Measurements from ENCODE around the gene ZNF362. TPM values are rescaled to one million over a fixed set of nuclear protein-coding genes. Genes with fewer than 3 reads are reported as not detected.

The ZNF362 gene
- total and polyA plus RNA-seq, 10 of the 15 experiments (the other 5 are each of a cell fraction or from before 2014, with no cell fraction given), result 0.74 to 22.8 (median 7.4) TPM

DNA sequence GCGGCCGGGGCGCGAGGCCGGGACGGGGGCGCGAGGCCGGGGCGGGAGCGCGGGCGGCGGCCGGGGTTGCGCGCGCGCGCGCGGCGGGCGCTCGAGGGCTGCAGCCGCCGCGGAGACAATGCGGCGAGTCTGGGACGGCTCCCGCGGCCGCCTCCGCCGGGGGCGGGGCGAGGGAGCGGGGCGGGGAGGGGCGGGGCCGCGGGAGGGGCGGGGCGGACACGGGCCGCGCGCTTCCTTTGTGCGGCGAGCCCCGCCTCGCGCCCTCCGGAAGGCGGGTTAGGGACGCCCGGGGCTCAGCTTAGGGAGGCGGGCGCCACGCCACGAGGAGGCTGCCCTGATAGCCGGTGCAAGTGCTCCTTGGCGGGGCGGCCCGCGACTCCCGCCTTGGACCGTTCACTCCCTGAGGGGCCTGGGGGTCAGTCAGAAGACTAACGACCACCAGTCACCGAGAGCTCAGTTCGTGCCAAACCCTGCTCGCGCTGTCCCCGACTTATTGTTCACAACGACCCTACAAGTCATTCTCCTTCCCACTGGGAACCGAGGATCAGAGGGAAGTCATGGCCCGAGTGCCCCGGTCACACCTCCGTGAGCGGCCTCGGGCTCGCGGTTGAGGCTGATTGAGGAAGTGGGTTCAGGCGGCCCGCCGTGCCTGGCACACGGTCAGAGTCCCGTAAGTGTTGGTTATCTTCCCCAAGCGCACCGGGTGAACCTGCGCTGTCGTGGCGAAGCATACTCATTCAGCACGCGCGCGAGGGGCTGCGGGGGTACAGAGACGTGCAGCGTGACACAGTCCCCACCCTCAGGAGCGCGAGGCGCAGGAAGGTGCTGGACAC is 93.7 kb downstream of the ZNF362 start:
- Histone ChIP-seq H3K4me1 (ENCODE audit: control insufficient read depth, insufficient read depth, low read length) (peaks cover 18% of the 10 kb centered on the region), H3K4me2 (ENCODE audit: control insufficient read depth, insufficient read depth) (peak overlapping the region; percentile 98), H3K4me3 (peak overlapping the region; percentile 75), H3K27ac (ENCODE audit: control insufficient read depth, insufficient read depth) (peak overlapping the region; percentile 92), H3K9me3 (replicated peaks; ENCODE audit: control insufficient read depth, insufficient read depth, low read length) (no peaks in the 10 kb centered on the region), H4K20me1 (ENCODE audit: control insufficient read depth, insufficient read depth) (no peaks in the 10 kb centered on the region; the same call in 1 of the 2 replicates), H3K79me2 (ENCODE audit: control insufficient read depth, insufficient read depth, low read length) (peaks cover 51% of the 10 kb centered on the region), H3K36me3 (ENCODE audit: control insufficient read depth in 2 of 2, insufficient read depth in 2 of 2, low read length in 1 of 2) (no peaks in the 10 kb centered on the region), H3K9ac (ENCODE audit: control insufficient read depth, insufficient read depth, low read length) (peak overlapping the region; percentile 91), H2AFZ (ENCODE audit: control insufficient read depth, low read depth, low read length) (peak overlapping the region; percentile 96), H3K27me3 (replicated peaks in 1 of 2; ENCODE audit: control insufficient read depth in 2 of 2, insufficient read depth in 2 of 2, low read length in 1 of 2) (no peaks in the 10 kb centered on the region)
- RAD21 ChIA-PET (ENCODE audit: unreplicated experiment), result interaction anchor here (1.5 kb wide), 1 partner anchor 12 kb away, joined by 7 read pairs; no protein-coding TSS in a partner anchor
- intact Hi-C loops (cut with micrococcal nuclease; ENCODE audit: unreplicated experiment) (loop anchor here (10.0 kb wide), 1 partner anchor 225 kb away; no protein-coding TSS in a partner anchor), in situ Hi-C loops (cut with MboI) (no loop called here)
- TSS peak; percentile 85 for BruUV-seq (replicated peaks)
- POLR2A ChIA-PET, result interaction anchor here (0.6 to 2.0 kb wide), 9 partner anchors 12 to 318 kb away, joined by 3 to 11 read pairs (median 5); no protein-coding TSS in a partner anchor
- CTCF ChIA-PET, result interaction anchor here (1.0 to 3.0 kb wide), 4 partner anchors 15 to 106 kb away, joined by 3 to 7 read pairs (median 3); no protein-coding TSS in a partner anchor
- FAIRE-seq, result no peak
- peak; percentile 87 for ATAC-seq
- WGBS (ENCODE audit: insufficient coverage, insufficient replicate concordance, low lambda C conversion rate, missing lambda C conversion rate), result under 1% methylated on average over 60 of the region's 104 CpGs
- SMC1A ChIA-PET (ENCODE audit: uncharacterized antibody, unreplicated experiment), result interaction anchor here (0.8 to 3.6 kb wide), 6 partner anchors 7 to 122 kb away, joined by 3 to 16 read pairs (median 4); partner anchors contain the start of gene ZSCAN20
- DNase-seq (ENCODE audit: low read depth, low spot score), result no peak
- TF ChIP-seq, protein P1, sequence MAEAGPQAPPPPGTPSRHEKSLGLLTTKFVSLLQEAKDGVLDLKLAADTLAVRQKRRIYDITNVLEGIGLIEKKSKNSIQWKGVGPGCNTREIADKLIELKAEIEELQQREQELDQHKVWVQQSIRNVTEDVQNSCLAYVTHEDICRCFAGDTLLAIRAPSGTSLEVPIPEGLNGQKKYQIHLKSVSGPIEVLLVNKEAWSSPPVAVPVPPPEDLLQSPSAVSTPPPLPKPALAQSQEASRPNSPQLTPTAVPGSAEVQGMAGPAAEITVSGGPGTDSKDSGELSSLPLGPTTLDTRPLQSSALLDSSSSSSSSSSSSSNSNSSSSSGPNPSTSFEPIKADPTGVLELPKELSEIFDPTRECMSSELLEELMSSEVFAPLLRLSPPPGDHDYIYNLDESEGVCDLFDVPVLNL (IDR thresholded peaks at IDR 0.05; ENCODE audit: low read depth, low read length), result no peak
- TF ChIP-seq ZBTB4 (CRISPR knock-in tag; IDR thresholded peaks at IDR 0.05) (no peak), POLR2AphosphoS5 (IDR thresholded peaks at IDR 0.05; ENCODE audit: low read length) (peak; percentile 84), ZZZ3 (IDR thresholded peaks at IDR 0.05; ENCODE audit: control insufficient read depth, insufficient read length, low read depth) (no peak), WRNIP1 (IDR thresholded peaks at IDR 0.05; ENCODE audit: borderline replicate concordance, low read depth, low read length) (no peak), KDM1A (IDR thresholded peaks at IDR 0.05; ENCODE audit: borderline replicate concordance) (no peak), RELA (IDR thresholded peaks at IDR 0.05; ENCODE audit: borderline replicate concordance, partially characterized antibody) (peak; percentile 28), MEF2A (IDR thresholded peaks at IDR 0.05; ENCODE audit: insufficient read depth, low read depth, low read length) (no peak), MEF2B (IDR thresholded peaks at IDR 0.05; ENCODE audit: partially characterized antibody, poor library complexity, severe bottlenecking) (no peak), IKZF2 (IDR thresholded peaks at IDR 0.05) (peak; percentile 63 to 70; a peak in 3 of 4 replicates), SMARCA5 (IDR thresholded peaks at IDR 0.05) (peak; percentile 72)
- TF ChIP-seq, protein P2, sequence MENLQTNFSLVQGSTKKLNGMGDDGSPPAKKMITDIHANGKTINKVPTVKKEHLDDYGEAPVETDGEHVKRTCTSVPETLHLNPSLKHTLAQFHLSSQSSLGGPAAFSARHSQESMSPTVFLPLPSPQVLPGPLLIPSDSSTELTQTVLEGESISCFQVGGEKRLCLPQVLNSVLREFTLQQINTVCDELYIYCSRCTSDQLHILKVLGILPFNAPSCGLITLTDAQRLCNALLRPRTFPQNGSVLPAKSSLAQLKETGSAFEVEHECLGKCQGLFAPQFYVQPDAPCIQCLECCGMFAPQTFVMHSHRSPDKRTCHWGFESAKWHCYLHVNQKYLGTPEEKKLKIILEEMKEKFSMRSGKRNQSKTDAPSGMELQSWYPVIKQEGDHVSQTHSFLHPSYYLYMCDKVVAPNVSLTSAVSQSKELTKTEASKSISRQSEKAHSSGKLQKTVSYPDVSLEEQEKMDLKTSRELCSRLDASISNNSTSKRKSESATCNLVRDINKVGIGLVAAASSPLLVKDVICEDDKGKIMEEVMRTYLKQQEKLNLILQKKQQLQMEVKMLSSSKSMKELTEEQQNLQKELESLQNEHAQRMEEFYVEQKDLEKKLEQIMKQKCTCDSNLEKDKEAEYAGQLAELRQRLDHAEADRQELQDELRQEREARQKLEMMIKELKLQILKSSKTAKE (IDR thresholded peaks at IDR 0.05; ENCODE audit: low read depth, poor library complexity, severe bottlenecking), result no peak
- TF ChIP-seq, protein P3, sequence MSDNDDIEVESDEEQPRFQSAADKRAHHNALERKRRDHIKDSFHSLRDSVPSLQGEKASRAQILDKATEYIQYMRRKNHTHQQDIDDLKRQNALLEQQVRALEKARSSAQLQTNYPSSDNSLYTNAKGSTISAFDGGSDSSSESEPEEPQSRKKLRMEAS (IDR thresholded peaks at IDR 0.05; ENCODE audit: low read depth, low read length), result peak; percentile 75
- TF ChIP-seq, protein P4, sequence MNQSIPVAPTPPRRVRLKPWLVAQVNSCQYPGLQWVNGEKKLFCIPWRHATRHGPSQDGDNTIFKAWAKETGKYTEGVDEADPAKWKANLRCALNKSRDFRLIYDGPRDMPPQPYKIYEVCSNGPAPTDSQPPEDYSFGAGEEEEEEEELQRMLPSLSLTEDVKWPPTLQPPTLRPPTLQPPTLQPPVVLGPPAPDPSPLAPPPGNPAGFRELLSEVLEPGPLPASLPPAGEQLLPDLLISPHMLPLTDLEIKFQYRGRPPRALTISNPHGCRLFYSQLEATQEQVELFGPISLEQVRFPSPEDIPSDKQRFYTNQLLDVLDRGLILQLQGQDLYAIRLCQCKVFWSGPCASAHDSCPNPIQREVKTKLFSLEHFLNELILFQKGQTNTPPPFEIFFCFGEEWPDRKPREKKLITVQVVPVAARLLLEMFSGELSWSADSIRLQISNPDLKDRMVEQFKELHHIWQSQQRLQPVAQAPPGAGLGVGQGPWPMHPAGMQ (IDR thresholded peaks at IDR 0.05; ENCODE audit: borderline replicate concordance), result no peak

All from GM12878 (cell line).